ENCODE results near the gene DGAT2. TPM values are rescaled to one million over a fixed set of nuclear protein-coding genes. Genes with fewer than 3 reads are reported as not detected.

DGAT2 gene
- polyA plus RNA-seq, 1 donor from 2014 or later = 2.7 TPM

GRCh38 chr11:75789521-75789920, 20.9 kb downstream of the DGAT2 start:
- Histone ChIP-seq H3K27ac (ENCODE audit: low read length) (no peak overlapping the region), H4K20me1 (ENCODE audit: insufficient read depth) (no peaks in the 10 kb centered on the region), H3K4me2 (ENCODE audit: low read length) (no peak overlapping the region), H3K36me3 (ENCODE audit: insufficient read depth, low read length) (no peaks in the 10 kb centered on the region), H3F3A (ENCODE audit: insufficient read depth, low read length, poor library complexity, severe bottlenecking) (no peaks in the 10 kb centered on the region), H3K4me3 (ENCODE audit: low read length) (no peak overlapping the region), H3K79me2 (replicated peaks; ENCODE audit: insufficient read depth, low read length) (no peaks in the 10 kb centered on the region), H3K27me3 (ENCODE audit: insufficient read depth, low read depth, low read length) (no peaks in the 10 kb centered on the region), H3K9me3 (ENCODE audit: low read length) (no peaks in the 10 kb centered on the region), H3K9me2 (ENCODE audit: insufficient read depth, low read length) (no peaks in the 10 kb centered on the region), H2AFZ (ENCODE audit: low read depth, low read length) (no peak overlapping the region), H3K9ac (ENCODE audit: low read length) (no peak overlapping the region)
- TF ChIP-seq MXI1 (conservative IDR thresholded peaks at IDR 0.05; ENCODE audit: poor library complexity, severe bottlenecking) = no peak
- TF ChIP-seq RAD21 (conservative IDR thresholded peaks at IDR 0.05) = no peak
- TF ChIP-seq CTCF (IDR thresholded peaks at IDR 0.05; ENCODE audit: poor library complexity, severe bottlenecking) = no peak
- no peak for TF ChIP-seq EP300 (conservative IDR thresholded peaks at IDR 0.05; ENCODE audit: poor library complexity, severe bottlenecking)

- Histone ChIP-seq H2AFZ (ENCODE audit: low read depth, low read length) (no peak overlapping the region), H3K4me2 (ENCODE audit: low read length) (no peak overlapping the region), H3K27ac (ENCODE audit: low read length) (no peak overlapping the region), H3K9me2 (ENCODE audit: insufficient read depth, low read length) (no peaks in the 10 kb centered on the region), H3K79me2 (replicated peaks; ENCODE audit: insufficient read depth, low read length) (no peaks in the 10 kb centered on the region), H3K27me3 (ENCODE audit: insufficient read depth, low read depth, low read length) (no peaks in the 10 kb centered on the region), H3K9ac (ENCODE audit: low read length) (no peak overlapping the region), H3F3A (ENCODE audit: insufficient read depth, low read length, poor library complexity, severe bottlenecking) (no peaks in the 10 kb centered on the region), H3K4me3 (ENCODE audit: low read length) (no peak overlapping the region), H4K20me1 (ENCODE audit: insufficient read depth) (no peaks in the 10 kb centered on the region), H3K9me3 (ENCODE audit: low read length) (no peaks in the 10 kb centered on the region), H3K36me3 (ENCODE audit: insufficient read depth, low read length) (no peaks in the 10 kb centered on the region)
- TF ChIP-seq SMC3 (conservative IDR thresholded peaks at IDR 0.05; ENCODE audit: poor library complexity) (no peak), TAF1 (IDR thresholded peaks at IDR 0.05; ENCODE audit: low read depth) (no peak), EP300 (conservative IDR thresholded peaks at IDR 0.05; ENCODE audit: poor library complexity, severe bottlenecking) (no peak), REST (IDR thresholded peaks at IDR 0.05; ENCODE audit: borderline replicate concordance) (no peak), CTCF (IDR thresholded peaks at IDR 0.05; ENCODE audit: poor library complexity, severe bottlenecking) (no peak), EZH2 (IDR thresholded peaks at IDR 0.05; ENCODE audit: borderline replicate concordance, insufficient read depth, low read length, poor library complexity, severe bottlenecking) (no peak), RAD21 (conservative IDR thresholded peaks at IDR 0.05) (no peak), POLR2AphosphoS5 (IDR thresholded peaks at IDR 0.05) (no peak), MXI1 (conservative IDR thresholded peaks at IDR 0.05; ENCODE audit: poor library complexity, severe bottlenecking) (no peak)
Measured at GRCh38 chr11:75790986-75791385, 22.4 kb downstream of the DGAT2 start.

All from neural cell (in vitro differentiated cells).